Measurements from ENCODE around the gene TRAPPC8.

DNA sequence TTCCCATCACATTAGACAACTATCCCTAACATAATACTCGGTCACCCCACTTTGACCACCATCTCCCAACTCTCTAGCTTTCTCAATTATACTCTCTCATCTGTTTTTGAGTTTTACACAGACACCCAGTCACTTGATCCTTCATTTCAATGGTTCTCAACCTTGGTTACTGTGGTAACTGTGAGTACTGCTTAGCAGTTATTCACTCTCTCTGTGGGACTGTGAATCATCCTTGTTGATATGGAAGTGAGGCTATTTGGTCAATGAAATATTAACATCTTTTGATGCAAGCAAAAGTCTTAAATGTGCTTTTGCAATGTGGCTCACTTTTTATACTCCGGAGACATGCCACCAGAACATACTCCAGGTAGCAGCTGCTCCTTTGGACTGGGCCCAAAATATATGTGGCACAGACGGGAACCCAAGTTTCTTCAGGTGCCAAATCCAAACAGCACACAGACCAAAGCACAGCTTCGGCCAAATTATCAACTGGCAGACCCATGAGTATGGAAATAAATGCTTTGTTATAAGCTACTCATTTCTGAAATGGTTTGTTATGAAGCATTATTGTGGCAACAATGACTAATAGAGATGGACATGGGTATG, 107.3 kb downstream of the TRAPPC8 start:
- TF ChIP-seq, protein P1, sequence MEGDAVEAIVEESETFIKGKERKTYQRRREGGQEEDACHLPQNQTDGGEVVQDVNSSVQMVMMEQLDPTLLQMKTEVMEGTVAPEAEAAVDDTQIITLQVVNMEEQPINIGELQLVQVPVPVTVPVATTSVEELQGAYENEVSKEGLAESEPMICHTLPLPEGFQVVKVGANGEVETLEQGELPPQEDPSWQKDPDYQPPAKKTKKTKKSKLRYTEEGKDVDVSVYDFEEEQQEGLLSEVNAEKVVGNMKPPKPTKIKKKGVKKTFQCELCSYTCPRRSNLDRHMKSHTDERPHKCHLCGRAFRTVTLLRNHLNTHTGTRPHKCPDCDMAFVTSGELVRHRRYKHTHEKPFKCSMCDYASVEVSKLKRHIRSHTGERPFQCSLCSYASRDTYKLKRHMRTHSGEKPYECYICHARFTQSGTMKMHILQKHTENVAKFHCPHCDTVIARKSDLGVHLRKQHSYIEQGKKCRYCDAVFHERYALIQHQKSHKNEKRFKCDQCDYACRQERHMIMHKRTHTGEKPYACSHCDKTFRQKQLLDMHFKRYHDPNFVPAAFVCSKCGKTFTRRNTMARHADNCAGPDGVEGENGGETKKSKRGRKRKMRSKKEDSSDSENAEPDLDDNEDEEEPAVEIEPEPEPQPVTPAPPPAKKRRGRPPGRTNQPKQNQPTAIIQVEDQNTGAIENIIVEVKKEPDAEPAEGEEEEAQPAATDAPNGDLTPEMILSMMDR (IDR thresholded peaks at IDR 0.05): no peak
- no peak for TF ChIP-seq POLR2A (IDR thresholded peaks at IDR 0.05)
